GM06990 (cell line): Measurements from ENCODE around the gene CCL27.

Experiments used
- DNase-seq: peaks from one replicate; pipeline ENCODE4 v3.0.0-alpha.2; 2011; ENCODE audit not compliant: insufficient read length; ENCODE audit errors: extremely low read depth
- H3K27me3 ChIP-seq: replicated peaks from 2 replicates; pipeline ENCODE4 v1.6.0; 2011; ENCODE audit warnings: low read length; ENCODE audit not compliant: control insufficient read depth, insufficient read depth
- H3K36me3 ChIP-seq: 2 replicates; pipeline ENCODE4 v1.5.1; 2011; ENCODE audit warnings: low read length; ENCODE audit not compliant: control insufficient read depth, insufficient read depth
- H3K4me3 ChIP-seq: replicated peaks from 2 replicates; pipeline ENCODE4 v1.5.1; 2011; ENCODE audit warnings: low read depth, mild to moderate bottlenecking, control low read depth, low read length
- CTCF ChIP-seq: IDR thresholded peaks from 2 replicates; pipeline ENCODE4 v1.5.1; 2011; ENCODE audit warnings: low read length, control low read depth, mild to moderate bottlenecking, inconsistent platforms; ENCODE audit not compliant: insufficient read depth, poor library complexity, severe bottlenecking

Gene CCL27

GRCh38 chr9:34651876-34652601 is 10.4 kb downstream of the CCL27 start, which contains the start of gene IL11RA:
Gene IL11RA, plus strand, starts transcription at chr9:34652185. Its CDS starts 3,033 bp downstream, at chr9:34655218.
- no peak for TF ChIP-seq CTCF
- no peak for DNase-seq
- peaks cover 19% of the 10 kb centered on the region for H3K36me3 ChIP-seq
- no peaks in the 10 kb centered on the region for H3K27me3 ChIP-seq
- peak within 1 kb of the TSS; percentile 29; the same call in 1 of the 2 replicates for H3K4me3 ChIP-seq

GRCh38 chr9:34651321-34651720 is 11.1 kb downstream of the CCL27 start:
- peaks cover 19% of the 10 kb centered on the region for H3K36me3 ChIP-seq
- no peak for DNase-seq
- H3K4me3 ChIP-seq, result no peak overlapping the region
- TF ChIP-seq CTCF, result no peak
- H3K27me3 ChIP-seq, result no peaks in the 10 kb centered on the region

- no peaks in the 10 kb centered on the region for H3K27me3 ChIP-seq
- no peak for TF ChIP-seq CTCF
- peaks cover 19% of the 10 kb centered on the region for H3K36me3 ChIP-seq
- no peak overlapping the region for H3K4me3 ChIP-seq
- DNase-seq, result no peak
Measured at GRCh38 chr9:34650816-34651215, 11.6 kb downstream of the CCL27 start.

- Histone ChIP-seq H3K4me3 (no peak overlapping the region), H3K27me3 (no peaks in the 10 kb centered on the region), H3K36me3 (peaks cover 19% of the 10 kb centered on the region)
- no peak for DNase-seq
- TF ChIP-seq CTCF, result no peak
Measured at GRCh38 chr9:34648673-34649072, 13.8 kb downstream of the CCL27 start.

- H3K27me3 ChIP-seq, result no peaks in the 10 kb centered on the region
- no peak for DNase-seq
- peaks cover 19% of the 10 kb centered on the region for H3K36me3 ChIP-seq
- H3K4me3 ChIP-seq, result peak overlapping the region; percentile 97
- TF ChIP-seq CTCF, result no peak
Measured at GRCh38 chr9:34647651-34648050, 14.8 kb downstream of the CCL27 start.

GRCh38 chr9:34647084-34647403 is 15.4 kb downstream of the CCL27 start:
- Histone ChIP-seq H3K36me3 (peaks cover 19% of the 10 kb centered on the region), H3K27me3 (no peaks in the 10 kb centered on the region), H3K4me3 (peak overlapping the region; percentile 97)
- TF ChIP-seq CTCF, result no peak
- no peak for DNase-seq
